GM21737 (cell line): Measurements from ENCODE around the gene TACR2.

ENCODE experiments used
- ATAC-seq: cut with Tn5 transposase; IDR thresholded peaks from one replicate; pipeline ENCODE4 v1.9.1; 2021; ENCODE audit warnings: mild to moderate bottlenecking, moderate library complexity; ENCODE audit not compliant: unreplicated experiment

TACR2 gene

GRCh38 chr10:69405221-69405620, 11.5 kb downstream of the TACR2 start:
- ATAC-seq, result no peak

DNA sequence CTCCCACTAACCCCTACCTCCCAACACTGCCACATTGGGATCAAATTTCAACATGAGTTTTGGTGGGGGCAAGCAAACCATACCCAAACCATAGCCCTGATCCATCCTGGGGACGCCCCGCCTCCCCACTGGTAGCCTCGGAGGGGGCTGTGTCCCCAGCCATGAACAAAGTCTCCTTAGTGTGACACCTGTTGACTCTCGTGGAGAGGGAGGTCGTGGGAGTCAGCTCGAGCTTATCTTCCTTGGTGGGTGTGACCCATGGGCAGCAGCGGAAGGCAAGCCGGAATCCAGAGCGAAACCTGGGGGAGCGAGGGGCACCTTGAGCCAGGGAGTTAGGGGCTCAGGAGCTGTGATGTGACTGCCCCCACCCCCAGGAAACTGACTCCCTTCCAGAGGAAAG, 11.9 kb downstream of the TACR2 start:
- ATAC-seq, result no peak

GRCh38 chr10:69403519-69403918, 13.2 kb downstream of the TACR2 start:
- no peak for ATAC-seq

DNA sequence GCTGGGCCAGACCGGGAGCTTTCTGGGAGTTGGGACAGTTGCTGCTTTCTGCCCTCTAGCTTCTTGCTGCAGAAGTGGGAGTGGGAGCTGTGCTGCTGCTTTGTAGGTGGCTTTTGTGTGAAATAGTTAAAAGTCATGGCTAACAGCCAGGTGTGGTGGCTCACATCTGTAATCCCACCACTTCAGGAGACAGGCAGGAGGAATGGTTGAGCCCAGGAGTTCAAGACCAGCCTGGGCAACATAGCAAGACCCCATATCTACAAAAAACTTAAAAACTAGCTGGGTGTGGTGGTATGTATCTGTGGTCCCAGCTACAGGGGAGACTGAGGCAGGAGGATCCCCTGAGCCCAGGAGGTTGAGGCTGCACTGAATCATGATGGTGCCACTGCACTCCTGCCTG, 13.7 kb downstream of the TACR2 start:
- no peak for ATAC-seq

DNA sequence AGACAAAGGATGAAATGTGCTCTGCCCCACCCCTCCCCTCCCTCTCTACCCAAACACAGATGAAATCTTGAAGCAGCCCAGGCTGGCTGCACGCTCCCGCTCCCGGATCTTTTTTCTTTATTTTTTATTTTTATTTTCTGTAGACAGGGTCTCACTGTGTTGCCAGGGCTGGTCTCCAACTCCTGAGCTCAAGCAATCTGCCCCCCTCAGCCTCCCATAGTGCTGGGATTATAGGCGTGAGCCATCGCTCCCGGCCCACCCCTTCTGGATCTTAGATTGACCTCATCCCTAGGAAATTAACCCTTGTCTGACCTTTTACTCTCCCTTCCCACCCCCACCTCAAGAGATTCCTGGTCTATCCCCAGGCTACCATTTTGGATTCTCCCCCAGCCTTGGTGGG, 14.3 kb downstream of the TACR2 start:
- ATAC-seq, result no peak

GRCh38 chr10:69401416-69401815, 15.3 kb downstream of the TACR2 start:
- ATAC-seq, result no peak

DNA sequence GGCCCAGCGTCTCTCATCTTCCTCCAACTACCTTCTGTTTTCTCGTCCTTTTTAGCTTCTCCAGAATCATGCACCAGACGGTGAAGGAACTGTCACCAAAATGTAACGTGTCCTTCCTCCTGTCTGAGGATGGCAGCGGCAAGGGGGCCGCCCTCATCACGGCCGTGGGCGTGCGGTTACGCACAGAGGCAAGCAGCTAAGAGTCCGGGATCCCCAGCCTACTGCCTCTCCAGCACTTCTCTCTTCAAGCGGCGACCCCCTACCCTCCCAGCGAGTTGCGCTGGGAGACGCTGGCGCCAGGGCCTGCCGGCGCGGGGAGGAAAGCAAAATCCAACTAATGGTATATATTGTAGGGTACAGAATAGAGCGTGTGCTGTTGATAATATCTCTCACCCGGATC, 15.8 kb downstream of the TACR2 start:
- no peak for ATAC-seq

DNA sequence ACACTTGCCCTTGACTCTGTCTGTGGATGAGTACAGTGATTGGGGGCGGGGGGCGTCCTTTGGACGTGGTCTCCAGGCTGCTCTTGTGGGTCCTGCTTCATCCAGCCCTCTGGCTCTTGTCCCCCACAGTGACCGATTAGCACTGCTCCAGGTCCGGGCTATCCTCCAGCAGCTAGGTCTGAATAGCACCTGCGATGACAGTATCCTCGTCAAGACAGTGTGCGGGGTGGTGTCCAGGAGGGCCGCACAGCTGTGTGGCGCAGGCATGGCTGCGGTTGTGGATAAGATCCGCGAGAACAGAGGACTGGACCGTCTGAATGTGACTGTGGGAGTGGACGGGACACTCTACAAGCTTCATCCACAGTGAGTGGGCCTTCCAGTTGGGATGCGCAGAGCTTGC, 18.3 kb downstream of the TACR2 start:
- ATAC-seq, result no peak

DNA sequence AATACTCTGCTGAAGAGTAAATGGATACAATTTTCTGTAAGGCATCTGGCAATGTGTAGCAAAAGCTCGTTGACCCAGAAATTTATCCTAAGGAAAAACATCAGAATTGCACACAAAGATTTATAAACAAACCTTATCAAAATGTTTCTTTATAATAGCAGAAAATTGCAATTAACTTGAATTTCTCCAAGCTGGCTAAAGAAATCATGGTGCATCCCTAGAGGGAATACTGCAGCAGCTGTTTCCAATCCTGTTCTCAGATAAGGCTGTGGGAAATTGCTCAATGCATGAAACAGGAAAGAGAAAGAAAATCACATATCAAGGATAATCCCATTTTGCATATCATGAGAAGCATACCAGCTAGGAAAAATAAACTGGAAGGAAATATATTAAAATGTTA, 18.7 kb downstream of the TACR2 start:
- no peak for ATAC-seq

DNA sequence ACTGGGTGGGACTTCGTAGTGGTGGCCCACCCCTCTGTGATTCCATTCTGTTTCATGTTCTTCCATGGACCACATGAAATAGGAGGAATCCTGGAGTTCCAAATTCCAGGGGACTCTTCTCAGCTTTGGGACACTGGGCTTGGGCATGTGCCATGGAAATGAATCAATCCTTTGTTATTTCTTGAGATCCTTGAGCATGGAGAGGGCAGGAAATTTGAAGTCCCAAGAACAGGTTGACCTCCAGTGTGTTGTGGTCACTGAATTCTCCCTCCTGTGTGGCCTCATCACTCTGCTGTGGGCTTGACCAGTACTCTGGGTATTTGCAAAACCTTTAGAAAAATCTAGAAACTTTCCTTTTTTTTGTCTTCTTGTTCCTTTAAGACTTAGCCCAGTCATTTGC, 22.7 kb downstream of the TACR2 start:
- no peak for ATAC-seq

DNA sequence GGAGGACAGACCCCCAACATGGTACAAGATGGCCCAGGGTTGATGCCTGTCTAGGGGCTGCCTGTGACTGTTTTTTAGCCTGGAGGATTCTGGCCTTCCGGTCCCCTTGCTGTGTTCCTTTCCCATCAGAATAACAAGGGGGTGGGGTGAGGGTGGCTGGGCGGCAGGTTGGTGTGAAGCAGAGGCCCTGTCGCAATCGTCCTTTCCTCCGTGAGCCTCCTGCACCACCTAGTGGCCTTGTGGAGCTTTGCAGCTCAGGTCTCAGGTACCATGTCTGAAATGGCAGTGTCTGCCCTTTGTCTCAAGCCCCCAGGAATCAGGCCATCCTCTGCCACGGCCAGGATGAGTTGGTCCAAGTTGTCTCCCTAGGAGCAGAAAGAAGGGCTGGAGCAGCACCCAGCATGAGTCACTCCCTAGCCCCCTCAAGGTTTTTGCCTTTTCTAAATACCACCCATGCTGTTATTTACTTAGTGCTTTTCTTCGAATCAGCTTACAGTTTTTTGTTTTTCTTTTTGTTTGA, 24.2 kb downstream of the TACR2 start:
- ATAC-seq, result no peak

DNA sequence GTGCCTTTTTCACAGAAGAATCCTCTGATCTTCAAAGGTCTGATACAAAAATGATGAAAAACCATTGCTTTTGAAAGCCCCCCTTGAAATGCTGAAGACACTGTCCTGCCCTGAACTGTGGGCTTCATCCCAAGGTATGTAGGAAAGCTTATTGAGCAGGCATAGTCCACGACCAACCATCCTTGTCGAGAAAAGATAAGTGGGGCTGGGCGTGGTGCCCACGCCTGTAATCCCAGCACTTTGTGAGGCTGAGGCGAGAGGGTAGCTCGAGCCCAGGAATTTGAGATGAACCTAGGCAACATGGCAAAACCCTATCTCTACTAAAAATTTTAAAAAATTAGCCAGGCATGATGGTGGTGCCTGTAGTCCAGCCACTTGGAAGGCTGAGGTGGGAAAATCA, 25.6 kb downstream of the TACR2 start:
- no peak for ATAC-seq

DNA sequence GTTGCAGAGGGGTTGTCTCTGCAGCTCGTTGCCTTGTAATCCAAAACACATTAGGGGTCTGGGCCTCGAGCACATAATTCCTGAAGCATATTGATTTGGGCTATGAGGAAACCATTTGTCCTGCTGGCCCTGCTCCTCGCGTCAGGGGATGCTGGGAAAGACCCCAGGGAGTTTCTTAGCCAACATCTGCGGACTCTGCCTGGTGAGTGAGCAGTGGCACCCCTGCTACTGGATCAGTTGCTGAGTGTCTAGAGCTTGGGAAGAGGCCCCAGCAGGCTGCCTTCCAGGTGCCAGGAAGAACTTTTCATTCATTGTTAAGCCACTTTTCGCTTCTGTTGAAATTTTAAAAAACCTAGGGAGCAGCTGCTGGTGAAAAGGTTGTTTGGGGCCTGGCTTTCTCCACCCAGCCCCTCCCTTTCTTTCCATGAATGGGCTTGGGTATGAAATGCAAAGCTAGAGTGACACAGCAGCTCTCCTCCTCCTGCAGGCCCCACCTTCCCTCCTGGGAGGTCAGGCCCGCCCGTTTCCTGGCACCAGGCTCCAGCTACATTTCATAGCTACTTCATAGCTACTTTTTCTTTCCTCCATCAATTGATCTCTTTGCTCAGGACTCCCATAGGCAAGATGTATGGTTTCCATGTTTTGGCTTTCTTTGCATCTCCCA, 26.8 kb downstream of the TACR2 start:
- no peak for ATAC-seq

DNA sequence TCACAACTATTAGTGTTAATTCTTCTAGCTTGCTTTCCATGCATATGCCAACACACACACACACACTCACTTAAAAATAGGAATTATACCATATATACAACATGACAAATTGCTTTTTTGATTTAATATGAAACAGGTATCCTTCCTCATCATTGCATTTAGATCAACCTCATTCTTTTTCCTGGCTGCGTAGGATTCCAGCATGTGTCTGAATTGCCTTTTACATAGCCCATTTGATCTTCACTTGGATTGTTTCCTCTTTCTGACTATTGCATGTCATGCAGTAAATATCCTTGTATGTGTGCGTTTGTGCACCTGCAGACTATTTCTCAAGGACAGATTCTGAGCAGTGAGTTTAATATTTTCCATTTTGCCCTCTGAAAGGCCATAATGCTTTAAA, 28.2 kb downstream of the TACR2 start:
- no peak for ATAC-seq

- no peak for ATAC-seq
Measured at GRCh38 chr10:69387500-69387899, 29.2 kb downstream of the TACR2 start.

GRCh38 chr10:69385454-69386350, 31.0 kb downstream of the TACR2 start:
- no peak for ATAC-seq

- no peak for ATAC-seq
Measured at GRCh38 chr10:69384320-69384719, 32.4 kb downstream of the TACR2 start.

DNA sequence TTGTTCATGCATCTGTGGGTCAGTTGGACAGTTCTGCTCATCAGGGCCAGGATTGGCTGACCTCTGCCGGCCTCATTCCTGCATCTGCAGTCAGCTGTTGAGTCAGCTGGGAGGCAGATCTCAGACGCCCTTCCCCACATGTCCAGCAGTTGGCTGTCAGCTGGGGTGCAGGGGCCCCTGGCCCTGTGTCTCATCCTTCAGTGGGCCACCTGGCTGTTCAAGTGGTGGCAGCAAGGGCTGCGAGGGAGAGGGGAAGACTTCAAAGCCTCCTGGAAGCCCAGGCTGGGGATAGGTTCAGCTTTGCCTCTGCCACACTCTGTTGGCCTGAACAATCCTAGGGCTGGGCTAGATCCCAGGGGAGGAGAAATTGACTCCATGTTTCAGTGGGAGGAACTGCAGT, 33.2 kb downstream of the TACR2 start:
- no peak for ATAC-seq

DNA sequence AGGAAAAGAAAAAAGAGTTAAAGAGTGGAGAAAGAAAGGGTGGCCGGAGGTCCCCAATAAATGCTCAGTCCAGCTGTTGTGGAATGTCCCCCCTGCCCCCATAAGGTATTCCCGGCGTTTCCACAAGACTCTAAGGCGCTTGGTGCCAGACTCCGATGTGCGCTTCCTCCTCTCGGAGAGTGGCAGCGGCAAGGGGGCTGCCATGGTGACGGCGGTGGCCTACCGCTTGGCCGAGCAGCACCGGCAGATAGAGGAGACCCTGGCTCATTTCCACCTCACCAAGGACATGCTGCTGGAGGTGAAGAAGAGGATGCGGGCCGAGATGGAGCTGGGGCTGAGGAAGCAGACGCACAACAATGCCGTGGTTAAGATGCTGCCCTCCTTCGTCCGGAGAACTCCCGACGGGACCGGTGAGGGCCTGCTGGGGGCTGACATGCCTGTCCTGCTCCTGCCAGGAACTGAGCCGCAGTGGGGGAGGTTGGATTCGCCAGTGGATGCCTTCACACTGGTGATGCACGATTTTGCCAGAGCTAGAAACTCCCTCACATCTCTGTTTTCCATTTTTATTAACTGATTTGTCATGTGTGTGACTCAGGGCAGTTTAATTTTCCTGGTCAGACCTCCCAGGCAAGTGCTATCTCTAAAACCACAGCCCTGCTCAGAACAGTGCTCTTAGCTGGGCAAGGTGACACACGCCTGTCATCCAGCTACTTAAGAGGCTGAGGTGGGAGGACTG, 34.2 kb downstream of the TACR2 start:
- ATAC-seq, result no peak

GRCh38 chr10:69379800-69380199, 36.9 kb downstream of the TACR2 start:
- ATAC-seq, result no peak

- no peak for ATAC-seq
Measured at GRCh38 chr10:69377933-69378332, 38.8 kb downstream of the TACR2 start.

GRCh38 chr10:69377191-69377590, 39.5 kb downstream of the TACR2 start:
- no peak for ATAC-seq
